ENCODE data around the gene LYRM2. TPM values are rescaled to one million over a fixed set of nuclear protein-coding genes. Genes with fewer than 3 reads are reported as not detected.

Gene LYRM2
- total and polyA plus RNA-seq, 9 of the 15 experiments (the other 6 are each of a cell fraction or from before 2014, with no cell fraction given): 13.9 to 115 (median 42.9) TPM

DNA sequence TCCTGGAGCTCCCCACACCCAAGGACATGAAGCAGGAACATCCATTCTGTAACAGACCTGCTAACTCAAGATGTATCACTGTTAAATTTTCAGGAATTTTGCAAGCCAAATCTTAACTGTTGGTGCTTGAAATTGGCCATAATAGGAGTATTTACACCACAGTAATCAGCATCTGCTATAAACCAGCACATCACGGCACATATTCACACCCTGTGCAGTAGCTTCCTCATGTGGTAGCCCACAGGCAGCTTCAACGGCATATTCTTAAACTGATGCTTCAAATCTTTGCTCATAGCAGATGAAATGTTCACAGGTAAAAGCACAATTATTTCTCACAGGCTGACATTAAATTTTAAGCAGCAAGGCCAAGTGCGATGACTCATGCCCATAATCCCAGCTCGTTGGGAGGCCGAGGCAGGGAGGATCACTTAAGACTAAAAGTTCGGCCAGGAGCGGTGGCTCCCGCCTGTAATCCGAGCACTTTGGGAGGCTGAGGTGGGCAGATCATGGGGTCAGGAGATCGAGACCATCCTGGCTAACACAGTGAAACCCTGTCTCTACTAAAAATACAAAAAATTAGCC, 43.5 kb upstream of the LYRM2 start:
- H3K36me3 ChIP-seq (ENCODE audit: control insufficient read depth, insufficient read depth, low read length): peaks cover 95% of the 10 kb centered on the region
- no peaks in the 10 kb centered on the region for H3K9me1 ChIP-seq (ENCODE audit: control insufficient read depth, insufficient read depth, low read length)
- ATAC-seq (no peak), FAIRE-seq (no peak), DNase-seq (ENCODE audit: extremely low read depth in 1 of 4, low spot score in 3 of 4) (no peak)
- no peak overlapping the region for H3K4me3 ChIP-seq
- in situ Hi-C loops (cut with MboI): no loop called here
- H4K20me1 ChIP-seq (replicated peaks; ENCODE audit: control insufficient read depth, insufficient read depth, low read length): no peaks in the 10 kb centered on the region
- BruUV-seq (replicated peaks): no TSS peak
- H3K4me2 ChIP-seq (ENCODE audit: insufficient read depth, low read length): no peak overlapping the region
- POLR2A ChIA-PET: no interaction called here
- no peaks in the 10 kb centered on the region for H3K9me3 ChIP-seq (replicated peaks; ENCODE audit: control insufficient read depth, insufficient read depth, low read depth, low read length)
- H3K79me2 ChIP-seq (ENCODE audit: control insufficient read depth, insufficient read depth, low read length): no peaks in the 10 kb centered on the region
- no peaks in the 10 kb centered on the region for H3K27me3 ChIP-seq (ENCODE audit: control insufficient read depth in 2 of 2, insufficient read depth in 2 of 2, low read length in 2 of 2)
- intact Hi-C loops (cut with micrococcal nuclease): no loop called here
- H3K4me1 ChIP-seq (replicated peaks in 1 of 2; ENCODE audit: control insufficient read depth in 2 of 2, insufficient read depth in 2 of 2, low read length in 2 of 2): no peaks in the 10 kb centered on the region
- WGBS (ENCODE audit: insufficient coverage, low coverage, missing lambda C conversion rate): 95% methylated on average over 10 of the region's 10 CpGs
- CTCF ChIA-PET (ENCODE audit: low intra/inter-chr PET ratio): no interaction called here
- no peak overlapping the region for H3K9ac ChIP-seq (ENCODE audit: insufficient read depth in 1 of 2, low read depth in 2 of 2, low read length in 2 of 2)
- no peak overlapping the region for H2AFZ ChIP-seq (ENCODE audit: low read depth, low read length)
- H3K27ac ChIP-seq (ENCODE audit: extremely low read depth, low read depth, low read length): no peak overlapping the region
- TF ChIP-seq RBM17 (IDR thresholded peaks at IDR 0.05; ENCODE audit: borderline replicate concordance, low read depth, low read length): no peak
- no peak for TF ChIP-seq ZNF311 (CRISPR knock-in tag; IDR thresholded peaks at IDR 0.05)
- no peak for TF ChIP-seq SRSF1 (IDR thresholded peaks at IDR 0.05; ENCODE audit: low read depth, low read length)
- TF ChIP-seq STAG1 (CRISPR knock-in tag; IDR thresholded peaks at IDR 0.05; ENCODE audit: borderline replicate concordance): no peak
- TF ChIP-seq ETV5 (CRISPR knock-in tag; IDR thresholded peaks at IDR 0.05; ENCODE audit: low read depth): no peak
- TF ChIP-seq, protein P1, sequence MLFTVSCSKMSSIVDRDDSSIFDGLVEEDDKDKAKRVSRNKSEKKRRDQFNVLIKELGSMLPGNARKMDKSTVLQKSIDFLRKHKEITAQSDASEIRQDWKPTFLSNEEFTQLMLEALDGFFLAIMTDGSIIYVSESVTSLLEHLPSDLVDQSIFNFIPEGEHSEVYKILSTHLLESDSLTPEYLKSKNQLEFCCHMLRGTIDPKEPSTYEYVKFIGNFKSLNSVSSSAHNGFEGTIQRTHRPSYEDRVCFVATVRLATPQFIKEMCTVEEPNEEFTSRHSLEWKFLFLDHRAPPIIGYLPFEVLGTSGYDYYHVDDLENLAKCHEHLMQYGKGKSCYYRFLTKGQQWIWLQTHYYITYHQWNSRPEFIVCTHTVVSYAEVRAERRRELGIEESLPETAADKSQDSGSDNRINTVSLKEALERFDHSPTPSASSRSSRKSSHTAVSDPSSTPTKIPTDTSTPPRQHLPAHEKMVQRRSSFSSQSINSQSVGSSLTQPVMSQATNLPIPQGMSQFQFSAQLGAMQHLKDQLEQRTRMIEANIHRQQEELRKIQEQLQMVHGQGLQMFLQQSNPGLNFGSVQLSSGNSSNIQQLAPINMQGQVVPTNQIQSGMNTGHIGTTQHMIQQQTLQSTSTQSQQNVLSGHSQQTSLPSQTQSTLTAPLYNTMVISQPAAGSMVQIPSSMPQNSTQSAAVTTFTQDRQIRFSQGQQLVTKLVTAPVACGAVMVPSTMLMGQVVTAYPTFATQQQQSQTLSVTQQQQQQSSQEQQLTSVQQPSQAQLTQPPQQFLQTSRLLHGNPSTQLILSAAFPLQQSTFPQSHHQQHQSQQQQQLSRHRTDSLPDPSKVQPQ (CRISPR knock-in tag; IDR thresholded peaks at IDR 0.05; ENCODE audit: borderline replicate concordance): no peak
- TF ChIP-seq, protein P2, sequence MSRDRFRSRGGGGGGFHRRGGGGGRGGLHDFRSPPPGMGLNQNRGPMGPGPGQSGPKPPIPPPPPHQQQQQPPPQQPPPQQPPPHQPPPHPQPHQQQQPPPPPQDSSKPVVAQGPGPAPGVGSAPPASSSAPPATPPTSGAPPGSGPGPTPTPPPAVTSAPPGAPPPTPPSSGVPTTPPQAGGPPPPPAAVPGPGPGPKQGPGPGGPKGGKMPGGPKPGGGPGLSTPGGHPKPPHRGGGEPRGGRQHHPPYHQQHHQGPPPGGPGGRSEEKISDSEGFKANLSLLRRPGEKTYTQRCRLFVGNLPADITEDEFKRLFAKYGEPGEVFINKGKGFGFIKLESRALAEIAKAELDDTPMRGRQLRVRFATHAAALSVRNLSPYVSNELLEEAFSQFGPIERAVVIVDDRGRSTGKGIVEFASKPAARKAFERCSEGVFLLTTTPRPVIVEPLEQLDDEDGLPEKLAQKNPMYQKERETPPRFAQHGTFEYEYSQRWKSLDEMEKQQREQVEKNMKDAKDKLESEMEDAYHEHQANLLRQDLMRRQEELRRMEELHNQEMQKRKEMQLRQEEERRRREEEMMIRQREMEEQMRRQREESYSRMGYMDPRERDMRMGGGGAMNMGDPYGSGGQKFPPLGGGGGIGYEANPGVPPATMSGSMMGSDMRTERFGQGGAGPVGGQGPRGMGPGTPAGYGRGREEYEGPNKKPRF (IDR thresholded peaks at IDR 0.05; ENCODE audit: low read depth, low read length): no peak
- TF ChIP-seq SRSF9 (IDR thresholded peaks at IDR 0.05; ENCODE audit: borderline replicate concordance, low read depth, low read length): no peak
- no peak for TF ChIP-seq ZNF551 (CRISPR knock-in tag; IDR thresholded peaks at IDR 0.05)
- TF ChIP-seq SIRT6 (IDR thresholded peaks at IDR 0.05; ENCODE audit: low read depth, low read length): no peak
- no peak for TF ChIP-seq NR2C1 (IDR thresholded peaks at IDR 0.05)
- TF ChIP-seq NR2C1 (tag; IDR thresholded peaks at IDR 0.05): no peak
- no peak for TF ChIP-seq ZSCAN32 (CRISPR knock-in tag; IDR thresholded peaks at IDR 0.05)
- TF ChIP-seq, protein P3, sequence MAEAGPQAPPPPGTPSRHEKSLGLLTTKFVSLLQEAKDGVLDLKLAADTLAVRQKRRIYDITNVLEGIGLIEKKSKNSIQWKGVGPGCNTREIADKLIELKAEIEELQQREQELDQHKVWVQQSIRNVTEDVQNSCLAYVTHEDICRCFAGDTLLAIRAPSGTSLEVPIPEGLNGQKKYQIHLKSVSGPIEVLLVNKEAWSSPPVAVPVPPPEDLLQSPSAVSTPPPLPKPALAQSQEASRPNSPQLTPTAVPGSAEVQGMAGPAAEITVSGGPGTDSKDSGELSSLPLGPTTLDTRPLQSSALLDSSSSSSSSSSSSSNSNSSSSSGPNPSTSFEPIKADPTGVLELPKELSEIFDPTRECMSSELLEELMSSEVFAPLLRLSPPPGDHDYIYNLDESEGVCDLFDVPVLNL (CRISPR knock-in tag; IDR thresholded peaks at IDR 0.05; ENCODE audit: low read depth): no peak
- TF ChIP-seq ZNF121 (CRISPR knock-in tag; conservative IDR thresholded peaks at IDR 0.05): no peak
- no peak for TF ChIP-seq MCM2 (IDR thresholded peaks at IDR 0.05; ENCODE audit: low read depth)
- no peak for TF ChIP-seq ZNF12 (CRISPR knock-in tag; IDR thresholded peaks at IDR 0.05)

Measured in K562 (cell line).